Adrenal gland (tissue), 5 donors: ENCODE results near the gene PEAR1.

Source experiments
- POLR2A ChIP-seq, 2 donors: fragments of 450-650 bp; IDR thresholded peaks; one replicate each; pipeline ENCODE4 v1.6.1; 2017; ENCODE audit warnings: antibody characterized with exemption in 2 of 2, mild to moderate bottlenecking in 2 of 2, moderate library complexity in 1 of 2
- TF ChIP-seq, protein P1 (sequence below), 6 experiments: fragments of 450-650 bp in 4 of 6; fragments of 200-600 bp in 2 of 6; sonication (generic) in 1 of 6; IDR thresholded peaks; 1 replicate in 5 of 6; 2 replicates in 1 of 6; pipeline versions ENCODE4 v1.5.1 to v1.8.0; 2016 to 2021; ENCODE audit warnings: antibody characterized with exemption in 6 of 6, mild to moderate bottlenecking in 2 of 6, moderate library complexity in 1 of 6
- donor health status: DM: no; HTN: no; CAD: no.

DNA sequence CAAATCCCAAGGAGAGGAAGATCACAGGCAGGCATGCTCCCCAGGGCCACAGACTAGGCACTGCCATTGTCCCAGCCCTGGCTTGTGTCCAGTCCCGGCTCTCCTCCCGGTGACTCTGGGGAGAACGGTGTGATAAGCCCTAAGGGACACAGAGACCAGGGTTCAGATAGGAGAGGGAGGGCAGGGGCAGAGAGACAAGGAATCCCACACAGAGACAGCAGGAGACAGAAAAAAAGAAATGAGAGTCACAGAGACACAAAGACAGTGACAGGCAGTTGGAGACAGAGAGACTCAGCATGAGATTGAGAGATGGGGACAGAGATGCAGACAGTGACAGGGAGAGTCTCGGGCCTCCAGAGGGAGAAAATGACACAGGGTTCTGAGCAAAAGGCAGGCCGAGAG, 35.0 kb upstream of the PEAR1 start:
- TF ChIP-seq, protein P1, sequence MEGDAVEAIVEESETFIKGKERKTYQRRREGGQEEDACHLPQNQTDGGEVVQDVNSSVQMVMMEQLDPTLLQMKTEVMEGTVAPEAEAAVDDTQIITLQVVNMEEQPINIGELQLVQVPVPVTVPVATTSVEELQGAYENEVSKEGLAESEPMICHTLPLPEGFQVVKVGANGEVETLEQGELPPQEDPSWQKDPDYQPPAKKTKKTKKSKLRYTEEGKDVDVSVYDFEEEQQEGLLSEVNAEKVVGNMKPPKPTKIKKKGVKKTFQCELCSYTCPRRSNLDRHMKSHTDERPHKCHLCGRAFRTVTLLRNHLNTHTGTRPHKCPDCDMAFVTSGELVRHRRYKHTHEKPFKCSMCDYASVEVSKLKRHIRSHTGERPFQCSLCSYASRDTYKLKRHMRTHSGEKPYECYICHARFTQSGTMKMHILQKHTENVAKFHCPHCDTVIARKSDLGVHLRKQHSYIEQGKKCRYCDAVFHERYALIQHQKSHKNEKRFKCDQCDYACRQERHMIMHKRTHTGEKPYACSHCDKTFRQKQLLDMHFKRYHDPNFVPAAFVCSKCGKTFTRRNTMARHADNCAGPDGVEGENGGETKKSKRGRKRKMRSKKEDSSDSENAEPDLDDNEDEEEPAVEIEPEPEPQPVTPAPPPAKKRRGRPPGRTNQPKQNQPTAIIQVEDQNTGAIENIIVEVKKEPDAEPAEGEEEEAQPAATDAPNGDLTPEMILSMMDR (IDR thresholded peaks at IDR 0.05), result no peak
- TF ChIP-seq POLR2A (IDR thresholded peaks at IDR 0.05), result no peak
